ENCODE measurements around the gene GZF1. TPM values are rescaled to one million over a fixed set of nuclear protein-coding genes. Genes with fewer than 3 reads are reported as not detected.
"Not testable (repeated sequence)": the region's sequence is repeated elsewhere in the genome, so short reads cannot be mapped to it uniquely, and the experiment has no call there.

The GZF1 gene
- total RNA-seq, 1 donor from 2014 or later: 16.6 TPM

DNA sequence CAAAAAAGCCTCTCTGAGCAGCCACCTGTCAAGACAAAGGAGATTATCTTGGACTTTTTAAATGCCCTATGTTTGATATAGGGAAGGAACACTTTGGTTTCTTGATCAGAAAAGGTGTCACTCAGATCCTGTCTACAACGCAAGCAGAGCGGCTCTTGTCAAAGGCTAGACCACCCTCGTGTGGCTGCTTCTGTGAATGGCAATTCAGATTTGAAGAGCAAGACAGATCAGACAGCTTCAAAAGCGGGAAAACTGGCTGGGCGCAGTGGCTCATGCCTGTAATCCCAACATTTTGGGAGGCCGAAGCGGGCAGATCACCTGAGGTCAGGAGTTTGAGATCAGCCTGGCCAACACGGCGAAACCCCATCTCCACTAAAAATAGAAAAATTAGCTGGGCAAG lies 21.5 kb upstream of the GZF1 start:
- ATAC-seq (ENCODE audit: poor library complexity) (peak; percentile 93), DNase-seq (peak; percentile 74)
- intact Hi-C loops (cut with DNase I): loop anchor here (5.0 to 10.0 kb wide), 3 partner anchors 136 to 648 kb away; no protein-coding TSS in a partner anchor

DNA sequence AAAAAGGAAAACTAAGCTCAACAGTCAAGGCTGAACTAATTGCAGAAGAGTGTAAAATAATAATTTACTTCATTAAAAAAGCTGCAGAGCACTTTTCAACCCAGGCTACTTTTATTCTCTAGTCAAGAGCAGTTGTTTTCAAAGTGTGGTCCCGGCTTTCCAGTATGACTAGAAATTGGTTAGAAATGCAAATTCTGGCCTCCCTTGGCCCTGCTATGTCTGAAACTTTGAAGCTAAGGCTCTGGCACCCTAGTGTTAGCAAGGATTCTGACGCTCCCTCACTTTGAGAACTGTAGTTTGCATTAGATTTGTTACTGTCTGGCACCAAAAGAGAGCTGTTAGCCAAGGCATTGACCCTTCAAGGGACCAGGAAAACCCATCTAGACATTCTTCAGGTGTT lies 20.9 kb upstream of the GZF1 start:
- ATAC-seq (ENCODE audit: poor library complexity) (no peak), DNase-seq (no peak)

DNA sequence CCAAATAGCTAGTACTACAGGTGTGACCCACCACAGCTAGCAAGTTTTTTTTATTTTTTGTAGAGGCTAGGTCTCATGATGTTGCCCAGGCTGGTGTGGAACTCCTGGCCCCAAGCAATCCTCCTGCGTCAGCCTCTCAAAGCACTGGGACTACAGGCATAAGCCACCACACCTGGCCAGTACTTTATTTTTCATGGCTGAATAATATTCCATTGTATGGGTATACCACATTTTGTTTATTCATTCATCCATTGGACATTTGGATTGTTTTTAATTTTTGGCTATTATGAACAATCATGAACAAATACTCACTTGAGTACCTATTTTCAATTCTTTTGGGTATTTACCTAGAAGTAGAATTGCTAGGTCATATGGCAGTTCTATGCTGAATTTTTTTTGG lies 18.4 kb upstream of the GZF1 start:
- ATAC-seq (ENCODE audit: poor library complexity) (no peak), DNase-seq (no peak)
- intact Hi-C loops (cut with DNase I): loop anchor here (5.0 to 10.0 kb wide), 3 partner anchors 139 to 651 kb away; no protein-coding TSS in a partner anchor

More for the DNA sequence above, 20.9 kb upstream of the GZF1 start:
- intact Hi-C loops (cut with DNase I): loop anchor here (5.0 to 10.0 kb wide), 3 partner anchors 136 to 649 kb away; no protein-coding TSS in a partner anchor

DNA sequence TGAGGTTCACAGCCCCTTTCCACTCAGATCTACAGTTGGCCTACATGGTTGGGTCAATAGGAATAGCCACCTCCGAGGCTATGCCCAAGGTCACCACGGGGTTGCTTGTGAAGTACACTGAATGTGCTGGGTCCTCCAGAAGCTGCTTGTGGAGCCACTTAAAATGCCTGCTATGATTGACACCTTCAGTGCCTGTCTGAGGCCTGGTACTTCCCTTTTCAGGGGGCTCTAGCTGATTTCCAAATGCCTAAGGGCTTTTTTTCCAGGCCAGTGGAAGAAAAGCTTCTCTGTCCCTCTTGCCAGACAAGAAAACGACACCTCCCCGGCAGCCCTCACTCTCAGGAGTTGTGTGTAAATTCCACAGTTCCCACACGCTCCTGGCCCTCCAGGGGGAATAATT lies 17.6 kb upstream of the GZF1 start:
- intact Hi-C loops (cut with DNase I): loop anchor here (5.0 to 10.0 kb wide), 3 partner anchors 140 to 652 kb away; no protein-coding TSS in a partner anchor
- ATAC-seq (ENCODE audit: poor library complexity): no peak
- DNase-seq: no peak

DNA sequence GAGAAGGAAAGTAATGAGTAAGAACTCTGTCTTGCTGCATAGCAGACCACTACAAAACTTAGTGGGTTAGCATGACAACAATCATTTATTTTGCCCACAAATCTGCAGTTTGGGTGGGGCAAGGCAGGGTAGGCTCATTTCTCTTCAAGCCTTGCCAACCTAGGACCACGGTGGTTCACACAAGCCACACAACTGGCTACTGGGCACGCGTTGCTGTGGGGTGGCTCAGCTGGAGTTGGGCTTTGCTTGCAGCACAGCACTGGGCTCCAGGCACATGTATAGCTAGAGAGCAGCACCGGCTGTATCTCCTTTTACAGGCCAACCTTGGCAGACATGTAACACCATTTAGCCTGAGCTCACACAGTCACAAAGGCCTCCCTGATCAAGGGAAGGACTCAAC lies 16.0 kb upstream of the GZF1 start:
- intact Hi-C loops (cut with DNase I): loop anchor here (10.0 kb wide), 2 partner anchors 141 to 281 kb away; no protein-coding TSS in a partner anchor
- DNase-seq (no peak), ATAC-seq (ENCODE audit: poor library complexity) (no peak)

DNA sequence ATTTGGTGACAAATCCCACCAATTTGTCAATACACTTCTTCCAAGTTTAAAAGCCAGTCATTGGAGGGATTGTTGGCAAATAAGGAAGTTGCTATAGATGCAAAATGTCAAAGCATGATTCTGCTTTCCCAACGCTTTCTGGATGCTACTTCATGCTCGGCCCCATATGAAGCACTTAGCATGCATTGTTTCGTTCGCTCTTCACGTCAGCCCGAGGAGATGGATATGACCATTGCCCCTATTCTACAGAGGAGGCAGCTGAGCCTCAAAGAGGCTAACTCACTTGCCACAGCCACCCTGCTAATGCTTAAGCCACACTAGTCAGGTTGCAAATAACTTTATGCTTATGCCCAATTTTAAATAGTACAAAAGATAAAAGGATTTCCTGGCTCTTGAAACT lies 14.2 kb upstream of the GZF1 start:
- intact Hi-C loops (cut with DNase I): loop anchor here (10.0 kb wide), 2 partner anchors 143 to 283 kb away; no protein-coding TSS in a partner anchor
- no peak for ATAC-seq (ENCODE audit: poor library complexity)
- no peak for DNase-seq

DNA sequence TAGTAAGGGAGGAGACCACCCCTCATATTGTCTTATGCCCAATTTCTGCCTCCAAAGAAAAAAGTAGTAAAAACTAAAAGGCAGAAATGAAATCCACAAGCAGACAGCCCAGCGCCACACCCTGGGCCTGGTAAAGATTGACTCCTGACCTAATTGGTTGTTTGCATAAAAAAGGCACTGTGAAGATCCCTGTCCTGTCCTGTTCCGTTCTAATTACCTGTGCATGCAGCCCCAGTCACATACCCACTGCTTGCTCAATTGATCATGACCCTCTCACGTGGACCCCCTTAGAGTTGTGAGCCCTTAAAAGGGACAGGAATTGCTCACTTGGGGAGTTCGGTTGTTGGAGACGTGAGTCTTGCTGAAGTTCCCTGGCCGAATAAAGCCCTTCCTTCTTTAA lies 13.5 kb upstream of the GZF1 start:
- not testable (repeated sequence) for ATAC-seq (ENCODE audit: poor library complexity); DNase-seq
- intact Hi-C loops (cut with DNase I): loop anchor here (10.0 kb wide), 2 partner anchors 144 to 284 kb away; no protein-coding TSS in a partner anchor

DNA sequence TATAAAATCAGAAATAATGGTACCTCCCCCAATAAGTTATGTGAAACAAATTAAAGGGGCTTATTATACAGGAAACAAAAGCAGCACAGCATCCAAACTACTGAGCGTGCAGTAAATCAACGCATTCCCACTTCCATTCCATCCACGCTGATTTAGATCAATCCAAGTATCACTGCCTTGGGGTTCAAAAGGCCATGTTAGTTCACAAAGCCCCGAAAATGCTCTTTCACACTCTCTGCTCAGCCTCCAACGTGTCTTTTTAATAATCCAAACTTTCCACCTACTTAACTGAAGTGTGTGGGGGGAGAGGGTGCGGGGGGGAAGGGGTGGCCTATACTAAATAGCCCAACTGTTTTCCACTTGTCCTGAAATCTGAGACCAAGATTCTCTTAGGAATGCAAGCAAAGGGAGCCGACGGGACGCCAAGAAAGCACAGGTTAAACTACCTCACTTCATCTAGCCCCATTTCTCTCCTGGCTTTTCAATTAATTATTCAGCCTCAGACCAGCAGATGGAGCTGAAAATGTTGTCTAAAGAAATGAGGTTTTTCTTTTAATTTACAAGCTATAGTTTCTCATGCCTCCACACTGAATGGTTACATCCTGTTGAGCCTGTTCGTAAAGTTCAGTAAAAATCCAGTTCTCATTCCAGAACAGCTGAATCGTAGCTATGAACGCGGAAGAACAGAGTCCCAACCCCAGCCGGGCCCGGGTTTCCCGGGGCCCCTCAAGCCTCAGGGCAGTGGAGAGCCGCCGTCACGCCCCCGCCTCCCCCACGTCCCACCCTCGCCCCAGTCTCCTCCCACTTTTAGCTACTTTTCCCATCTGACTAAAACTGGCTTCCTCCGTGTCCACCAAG lies 12.4 kb upstream of the GZF1 start:
- ATAC-seq (ENCODE audit: poor library complexity) (peak; percentile 77), DNase-seq (peak; percentile 85)
- intact Hi-C loops (cut with DNase I): loop anchor here (10.0 kb wide), 2 partner anchors 145 to 285 kb away; no protein-coding TSS in a partner anchor

DNA sequence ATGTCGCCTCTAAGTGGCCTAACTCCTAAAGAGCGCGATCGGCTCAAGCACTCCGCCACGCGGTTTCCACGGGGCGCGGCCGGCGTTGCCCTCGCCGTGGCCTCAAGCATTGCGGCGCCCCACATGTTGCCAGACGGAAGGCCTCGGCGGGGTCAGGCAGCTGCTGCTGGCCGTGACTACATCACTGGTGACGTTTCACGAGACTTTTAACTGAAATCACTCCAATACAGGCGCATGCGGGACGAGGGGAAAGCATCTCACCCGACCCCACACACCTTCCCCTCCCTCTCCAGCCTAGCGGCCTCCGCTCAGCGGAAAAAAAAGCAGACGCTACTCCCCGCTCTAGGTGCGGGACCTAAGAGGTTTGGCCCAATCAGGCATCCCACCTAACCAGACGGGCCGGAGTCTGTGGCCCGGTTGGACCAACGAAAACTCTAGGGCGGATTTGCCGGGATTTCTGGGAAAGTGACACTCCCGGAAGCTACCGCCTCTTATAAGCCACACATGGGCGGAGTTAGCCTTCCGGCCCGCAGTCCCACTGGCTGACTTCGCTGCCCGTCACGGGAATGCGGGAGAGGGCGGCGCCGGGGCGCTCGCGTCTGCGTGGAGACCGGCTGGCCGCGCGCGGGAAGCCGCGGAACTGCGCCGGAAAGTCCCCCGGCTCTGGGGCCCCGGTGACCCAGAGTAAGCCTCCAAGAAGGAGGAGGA lies 11.6 kb upstream of the GZF1 start, which contains the start of gene NXT1:
NXT1 (plus strand) TSS at position 596 of the 708 bp plus-strand sequence. CDS start 3,251 bp downstream, outside the sequence.
- DNase-seq: peak; percentile 98
- ATAC-seq (ENCODE audit: poor library complexity): peak; percentile 96
- intact Hi-C loops (cut with DNase I): no loop called here

DNA sequence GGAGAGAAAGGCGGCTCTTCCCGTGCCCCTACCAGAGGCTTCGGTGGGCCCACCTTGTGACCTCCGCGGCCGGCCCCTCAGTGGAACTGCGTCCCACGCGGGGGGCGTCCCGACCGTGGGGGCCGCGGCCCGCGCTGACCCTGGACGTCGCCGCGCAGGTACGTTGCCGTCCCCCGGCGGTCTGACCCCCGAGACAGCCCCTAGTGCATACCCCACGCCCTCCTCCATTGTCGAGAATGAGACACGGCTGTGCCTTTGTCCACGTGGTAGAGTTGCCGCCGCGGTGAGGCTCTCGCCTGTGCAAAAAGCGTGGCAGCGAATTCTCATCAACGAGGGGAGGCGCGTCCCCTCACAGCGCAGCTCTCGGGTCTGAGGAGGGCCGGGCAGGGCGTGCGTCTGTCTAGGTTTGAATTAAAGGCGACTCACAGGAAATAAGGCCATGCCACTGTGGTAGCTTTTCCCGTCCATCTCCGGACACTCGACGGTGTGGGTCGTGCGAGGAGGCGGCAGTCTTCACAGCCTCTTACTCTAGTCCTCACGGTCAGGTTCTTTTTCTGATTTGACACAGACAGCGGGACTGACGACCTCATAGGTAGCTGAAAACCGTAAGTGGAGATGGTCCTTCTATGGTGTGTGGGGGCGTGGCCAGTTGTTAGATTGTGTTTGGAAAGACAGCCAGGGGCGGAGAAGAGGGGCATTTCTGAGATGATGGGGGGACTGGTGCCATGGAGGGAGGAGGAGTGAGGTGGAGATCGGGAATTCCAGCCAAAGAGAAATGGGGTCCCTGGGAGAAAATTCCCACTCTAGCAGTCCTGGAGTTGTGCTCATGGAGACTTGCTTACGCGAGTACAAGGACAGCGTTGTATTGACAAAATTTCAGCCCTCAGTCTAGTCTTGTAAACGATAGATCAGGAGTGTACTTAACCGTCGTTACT lies 10.8 kb upstream of the GZF1 start:
- DNase-seq: peak; percentile 69
- intact Hi-C loops (cut with DNase I): no loop called here

DNA sequence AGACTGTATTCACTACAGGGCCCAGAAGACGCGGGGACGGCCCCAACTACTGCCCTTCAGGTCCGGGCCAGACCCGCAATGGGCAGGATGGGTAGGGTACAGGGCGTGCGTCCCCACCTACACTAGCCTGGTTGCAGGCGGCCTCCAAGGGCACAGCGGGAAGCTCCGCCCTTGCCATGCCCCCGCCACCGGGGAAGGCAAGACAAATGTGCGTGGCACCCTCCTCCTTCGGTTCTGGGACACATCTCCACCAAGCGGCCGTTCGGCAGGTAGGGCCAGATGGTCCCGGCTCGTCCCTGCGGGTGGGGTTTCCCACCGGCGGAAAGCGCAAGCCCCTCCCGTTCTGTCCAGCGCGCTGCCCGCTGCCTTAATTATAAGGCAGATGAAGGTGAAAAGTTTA lies 5.8 kb upstream of the GZF1 start:
- intact Hi-C loops (cut with DNase I): no loop called here
- DNase-seq: no peak

More for the DNA sequence above, 10.8 kb upstream of the GZF1 start:
- peak; percentile 39 for ATAC-seq (ENCODE audit: poor library complexity)

DNA sequence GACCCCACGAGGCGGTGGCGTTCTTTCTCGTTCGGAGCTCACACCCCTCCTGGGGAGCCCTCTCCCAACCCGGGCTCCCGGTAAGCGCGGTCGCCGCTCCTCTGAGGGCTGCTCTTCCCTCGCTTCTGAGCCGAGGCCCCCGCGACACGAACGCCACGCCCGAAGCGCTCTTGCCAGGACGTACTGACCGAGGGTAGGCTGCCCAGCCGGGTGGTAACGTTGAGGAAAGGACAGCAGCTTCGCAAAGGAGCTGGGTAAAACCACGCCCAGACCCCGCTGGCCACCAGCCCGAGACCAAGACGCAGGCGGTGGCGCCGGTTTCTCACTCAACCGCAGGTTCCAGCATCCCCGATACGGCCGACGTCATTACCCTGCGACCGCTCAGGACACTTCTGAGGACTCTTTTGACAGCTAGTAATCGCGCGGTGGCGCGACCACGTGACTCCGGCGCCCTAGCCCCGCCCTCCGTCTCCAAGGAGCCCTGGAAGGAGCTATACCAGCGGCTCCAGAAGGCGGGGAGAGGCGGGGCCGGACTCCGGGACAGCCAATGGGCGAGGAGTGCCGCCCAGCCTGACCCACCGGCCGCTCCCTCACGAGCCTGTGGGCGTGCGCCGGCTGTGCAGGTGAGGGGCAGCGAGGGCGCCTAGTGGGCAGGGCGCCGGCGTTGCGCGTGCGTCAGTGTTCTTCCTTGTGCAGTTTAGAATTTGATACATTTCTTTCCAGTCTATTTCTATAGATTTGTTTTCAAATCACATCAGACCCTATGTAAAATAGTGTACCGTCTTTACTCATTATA lies 4.0 kb upstream of the GZF1 start:
- DNase-seq (peak; percentile 100), ATAC-seq (ENCODE audit: poor library complexity) (peak; percentile 81)
- intact Hi-C loops (cut with DNase I): no loop called here

More for the DNA sequence above, 5.8 kb upstream of the GZF1 start:
- ATAC-seq (ENCODE audit: poor library complexity): no peak

DNA sequence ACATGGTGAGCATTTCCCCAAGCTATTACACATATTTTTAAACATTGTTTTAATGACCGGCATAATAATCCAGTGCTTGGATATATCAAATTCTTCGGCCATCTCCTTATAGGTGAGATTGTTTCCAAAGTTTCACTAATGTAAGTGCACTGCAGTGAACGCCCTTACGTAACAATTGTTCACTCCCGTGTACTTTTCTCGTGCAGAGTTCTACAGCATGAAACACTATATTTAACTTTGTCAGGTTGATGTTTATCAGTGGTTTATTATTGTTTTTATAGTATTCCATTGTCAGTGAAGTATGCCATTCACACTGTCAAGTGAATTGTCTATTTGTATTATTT lies 3.4 kb upstream of the GZF1 start:
- intact Hi-C loops (cut with DNase I): no loop called here
- ATAC-seq (ENCODE audit: poor library complexity): no peak
- DNase-seq: no peak

DNA sequence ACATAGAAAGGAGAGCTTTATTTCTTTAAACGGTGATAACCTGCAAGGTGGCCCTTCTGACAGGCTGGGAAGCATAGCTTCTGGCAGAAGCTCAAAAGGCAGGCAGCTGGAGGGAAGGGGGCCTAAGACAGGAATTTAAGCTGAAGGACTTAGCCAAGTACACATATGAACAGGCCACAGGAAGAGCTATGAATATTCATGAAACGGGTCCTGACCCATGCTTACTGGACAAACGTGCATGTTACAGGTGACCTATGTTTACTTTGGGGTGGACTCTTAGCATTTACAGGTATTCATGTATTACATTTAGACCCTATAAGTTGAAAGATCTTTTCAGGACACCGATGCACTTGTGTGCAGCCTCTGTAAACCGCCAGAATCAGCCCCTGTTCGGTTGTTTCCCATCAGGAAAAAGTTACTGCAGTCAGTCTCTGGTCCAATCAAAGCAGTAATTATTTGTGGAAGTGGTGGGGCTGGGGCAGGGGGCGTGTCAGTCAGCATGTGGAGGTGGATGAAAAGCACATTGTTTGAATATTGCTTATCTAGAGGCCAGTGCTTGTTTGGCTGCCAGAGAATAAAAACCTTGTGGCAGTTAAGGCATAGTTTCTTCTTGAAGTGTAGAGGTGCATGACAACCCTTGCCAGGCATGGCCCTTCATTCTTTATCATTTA lies 2.9 kb upstream of the GZF1 start:
- ATAC-seq (ENCODE audit: poor library complexity): no peak
- DNase-seq: no peak
- intact Hi-C loops (cut with DNase I): no loop called here

DNA sequence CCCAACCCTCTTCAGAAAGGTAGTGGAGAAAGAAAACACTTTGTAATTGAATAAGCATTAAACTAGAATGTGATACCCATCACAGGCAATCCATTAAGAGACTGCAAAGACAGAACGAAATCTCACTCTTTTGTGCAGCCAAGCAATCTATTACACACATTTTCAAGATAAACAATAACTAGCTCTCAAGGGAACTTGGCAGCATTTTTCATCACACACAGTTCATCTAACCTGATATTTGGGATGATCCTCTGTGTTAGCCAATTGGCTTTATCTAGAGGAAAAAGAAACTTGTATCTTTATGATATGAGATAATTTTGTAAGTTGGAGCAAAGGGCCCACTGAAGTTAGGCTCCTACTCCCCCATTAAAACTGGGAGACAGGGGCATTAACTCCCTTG lies 1.5 kb upstream of the GZF1 start:
- DNase-seq: no peak
- intact Hi-C loops (cut with DNase I): loop anchor here (5.0 kb wide), 1 partner anchor 62 kb away; the partner anchor contains the start of gene NAPB
- no peak for ATAC-seq (ENCODE audit: poor library complexity)

DNA sequence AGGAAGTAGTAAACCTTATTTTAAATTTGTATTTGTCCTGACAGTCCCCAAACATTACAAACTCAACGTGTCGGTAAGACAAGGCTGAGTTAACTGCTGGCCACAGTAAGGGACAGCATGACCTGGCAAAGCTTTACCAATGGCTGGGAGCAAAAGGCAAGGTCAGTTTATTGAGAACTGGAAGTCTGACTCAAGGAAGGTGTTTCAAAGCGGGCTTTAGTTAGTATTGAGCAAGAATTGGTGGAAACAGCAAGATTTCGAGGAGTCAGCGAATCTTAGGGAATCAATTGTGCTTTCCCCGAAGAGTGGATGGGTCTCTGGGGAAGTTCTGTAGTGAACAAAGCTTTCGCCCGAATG lies 885 bp upstream of the GZF1 start:
- intact Hi-C loops (cut with DNase I): loop anchor here (5.0 kb wide), 1 partner anchor 61 kb away; the partner anchor contains the start of gene NAPB
- no peak for DNase-seq
- no peak for ATAC-seq (ENCODE audit: poor library complexity)
